ENCODE measurements around the gene GOLGA6L9. TPM values are rescaled to one million over a fixed set of nuclear protein-coding genes. Genes with fewer than 3 reads are reported as not detected.
"Not testable (repeated sequence)": the region's sequence is repeated elsewhere in the genome, so short reads cannot be mapped to it uniquely, and the experiment has no call there.

The GOLGA6L9 gene
- total RNA-seq, 2 experiments from 2014 or later: 3.8 to 3.9 TPM

- H3K9me3 Mint-ChIP-seq; ATAC-seq; H3K27ac Mint-ChIP-seq; H3K4me1 Mint-ChIP-seq (ENCODE audit: low read depth); CTCF ChIA-PET; intact Hi-C loops (cut with micrococcal nuclease); H3K36me3 Mint-ChIP-seq (ENCODE audit: low read depth); H3K27me3 Mint-ChIP-seq; POLR2A ChIA-PET: not testable (repeated sequence)
- DNase-seq: peak; percentile 48
- H3K4me3 Mint-ChIP-seq: peak overlapping the region; percentile 8
These were observed 15.8 kb downstream of the GOLGA6L9 start for GRCh38 chr15:82445420-82445819.

GRCh38 chr15:82457336-82457735 lies 27.7 kb downstream of the GOLGA6L9 start:
- DNase-seq; H3K9me3 Mint-ChIP-seq; CTCF ChIA-PET; H3K27me3 Mint-ChIP-seq; H3K4me1 Mint-ChIP-seq (ENCODE audit: low read depth); H3K4me3 Mint-ChIP-seq; ATAC-seq; H3K27ac Mint-ChIP-seq; intact Hi-C loops (cut with micrococcal nuclease); H3K36me3 Mint-ChIP-seq (ENCODE audit: low read depth); POLR2A ChIA-PET: not testable (repeated sequence)

DNA sequence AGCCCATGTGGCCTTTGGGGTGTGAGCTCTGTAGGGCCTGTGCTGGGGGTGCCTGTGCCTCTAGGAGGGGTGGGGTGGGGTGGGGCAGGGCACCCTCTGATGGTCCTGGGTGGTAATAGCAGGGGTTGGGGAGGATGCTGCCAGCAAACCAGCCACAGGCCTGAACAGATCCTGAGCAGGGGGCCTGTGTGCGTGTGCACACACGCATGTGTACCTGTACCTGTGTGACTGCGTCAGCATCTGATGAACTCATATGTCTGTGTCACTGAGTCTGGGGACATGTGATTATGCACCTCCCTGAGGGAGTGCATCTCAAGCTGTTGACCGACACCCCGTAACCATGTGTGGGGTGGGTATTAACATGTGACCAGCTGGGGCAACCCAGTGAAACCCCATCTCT lies 36.0 kb downstream of the GOLGA6L9 start:
- H3K4me1 Mint-ChIP-seq (ENCODE audit: low read depth); ATAC-seq; H3K36me3 Mint-ChIP-seq (ENCODE audit: low read depth); intact Hi-C loops (cut with micrococcal nuclease); DNase-seq; H3K4me3 Mint-ChIP-seq; POLR2A ChIA-PET; CTCF ChIA-PET; H3K27ac Mint-ChIP-seq; H3K9me3 Mint-ChIP-seq; H3K27me3 Mint-ChIP-seq: not testable (repeated sequence)

DNA sequence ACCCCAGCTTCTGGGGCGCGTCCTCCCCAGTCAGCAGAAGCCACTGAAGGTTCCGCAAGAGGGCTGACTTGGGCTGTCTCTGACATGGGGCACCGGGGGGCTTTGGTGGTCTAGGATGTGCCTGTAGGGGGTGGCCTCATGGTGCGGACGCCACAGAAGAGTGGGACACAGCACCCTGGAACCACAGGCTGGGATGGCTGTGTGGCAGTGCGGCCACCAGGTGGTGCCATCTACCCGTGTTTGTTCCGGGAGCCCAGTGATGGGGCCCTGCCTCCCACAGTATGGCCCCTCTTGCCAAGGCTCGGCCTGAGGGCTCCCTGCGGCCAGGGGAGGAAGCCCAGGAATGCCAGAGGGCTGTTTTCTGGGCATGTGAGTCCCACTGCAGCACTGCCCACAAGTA lies 38.6 kb downstream of the GOLGA6L9 start:
- ATAC-seq: peak; percentile 97
- POLR2A ChIA-PET; H3K4me3 Mint-ChIP-seq; CTCF ChIA-PET; H3K9me3 Mint-ChIP-seq; H3K36me3 Mint-ChIP-seq (ENCODE audit: low read depth); intact Hi-C loops (cut with micrococcal nuclease); H3K27me3 Mint-ChIP-seq; H3K27ac Mint-ChIP-seq; H3K4me1 Mint-ChIP-seq (ENCODE audit: low read depth): not testable (repeated sequence)
- TF ChIP-seq, protein P1, sequence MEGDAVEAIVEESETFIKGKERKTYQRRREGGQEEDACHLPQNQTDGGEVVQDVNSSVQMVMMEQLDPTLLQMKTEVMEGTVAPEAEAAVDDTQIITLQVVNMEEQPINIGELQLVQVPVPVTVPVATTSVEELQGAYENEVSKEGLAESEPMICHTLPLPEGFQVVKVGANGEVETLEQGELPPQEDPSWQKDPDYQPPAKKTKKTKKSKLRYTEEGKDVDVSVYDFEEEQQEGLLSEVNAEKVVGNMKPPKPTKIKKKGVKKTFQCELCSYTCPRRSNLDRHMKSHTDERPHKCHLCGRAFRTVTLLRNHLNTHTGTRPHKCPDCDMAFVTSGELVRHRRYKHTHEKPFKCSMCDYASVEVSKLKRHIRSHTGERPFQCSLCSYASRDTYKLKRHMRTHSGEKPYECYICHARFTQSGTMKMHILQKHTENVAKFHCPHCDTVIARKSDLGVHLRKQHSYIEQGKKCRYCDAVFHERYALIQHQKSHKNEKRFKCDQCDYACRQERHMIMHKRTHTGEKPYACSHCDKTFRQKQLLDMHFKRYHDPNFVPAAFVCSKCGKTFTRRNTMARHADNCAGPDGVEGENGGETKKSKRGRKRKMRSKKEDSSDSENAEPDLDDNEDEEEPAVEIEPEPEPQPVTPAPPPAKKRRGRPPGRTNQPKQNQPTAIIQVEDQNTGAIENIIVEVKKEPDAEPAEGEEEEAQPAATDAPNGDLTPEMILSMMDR (IDR thresholded peaks at IDR 0.05): peak; percentile 18
- peak; percentile 28 for DNase-seq

- H3K4me1 Mint-ChIP-seq (ENCODE audit: low read depth); H3K36me3 Mint-ChIP-seq (ENCODE audit: low read depth); CTCF ChIA-PET; H3K4me3 Mint-ChIP-seq; ATAC-seq; POLR2A ChIA-PET; intact Hi-C loops (cut with micrococcal nuclease); H3K9me3 Mint-ChIP-seq; H3K27ac Mint-ChIP-seq; H3K27me3 Mint-ChIP-seq; DNase-seq: not testable (repeated sequence)
These were observed 39.8 kb downstream of the GOLGA6L9 start for GRCh38 chr15:82469381-82469780.

- H3K27me3 Mint-ChIP-seq; H3K27ac Mint-ChIP-seq; POLR2A ChIA-PET; ATAC-seq; H3K36me3 Mint-ChIP-seq (ENCODE audit: low read depth); H3K4me1 Mint-ChIP-seq (ENCODE audit: low read depth); H3K9me3 Mint-ChIP-seq; intact Hi-C loops (cut with micrococcal nuclease); CTCF ChIA-PET; DNase-seq; H3K4me3 Mint-ChIP-seq: not testable (repeated sequence)
These were observed 42.8 kb downstream of the GOLGA6L9 start for GRCh38 chr15:82472269-82472982.

GRCh38 chr15:82474596-82475325 lies 45.1 kb downstream of the GOLGA6L9 start:
- H3K27me3 Mint-ChIP-seq; H3K36me3 Mint-ChIP-seq (ENCODE audit: low read depth); H3K4me1 Mint-ChIP-seq (ENCODE audit: low read depth); ATAC-seq; CTCF ChIA-PET; POLR2A ChIA-PET; H3K4me3 Mint-ChIP-seq; H3K27ac Mint-ChIP-seq; DNase-seq; intact Hi-C loops (cut with micrococcal nuclease); H3K9me3 Mint-ChIP-seq: not testable (repeated sequence)

GRCh38 chr15:82475345-82475967 lies 45.8 kb downstream of the GOLGA6L9 start:
- intact Hi-C loops (cut with micrococcal nuclease); POLR2A ChIA-PET; H3K4me3 Mint-ChIP-seq; CTCF ChIA-PET; H3K9me3 Mint-ChIP-seq; ATAC-seq; H3K27ac Mint-ChIP-seq; H3K4me1 Mint-ChIP-seq (ENCODE audit: low read depth); DNase-seq; H3K36me3 Mint-ChIP-seq (ENCODE audit: low read depth); H3K27me3 Mint-ChIP-seq: not testable (repeated sequence)

DNA sequence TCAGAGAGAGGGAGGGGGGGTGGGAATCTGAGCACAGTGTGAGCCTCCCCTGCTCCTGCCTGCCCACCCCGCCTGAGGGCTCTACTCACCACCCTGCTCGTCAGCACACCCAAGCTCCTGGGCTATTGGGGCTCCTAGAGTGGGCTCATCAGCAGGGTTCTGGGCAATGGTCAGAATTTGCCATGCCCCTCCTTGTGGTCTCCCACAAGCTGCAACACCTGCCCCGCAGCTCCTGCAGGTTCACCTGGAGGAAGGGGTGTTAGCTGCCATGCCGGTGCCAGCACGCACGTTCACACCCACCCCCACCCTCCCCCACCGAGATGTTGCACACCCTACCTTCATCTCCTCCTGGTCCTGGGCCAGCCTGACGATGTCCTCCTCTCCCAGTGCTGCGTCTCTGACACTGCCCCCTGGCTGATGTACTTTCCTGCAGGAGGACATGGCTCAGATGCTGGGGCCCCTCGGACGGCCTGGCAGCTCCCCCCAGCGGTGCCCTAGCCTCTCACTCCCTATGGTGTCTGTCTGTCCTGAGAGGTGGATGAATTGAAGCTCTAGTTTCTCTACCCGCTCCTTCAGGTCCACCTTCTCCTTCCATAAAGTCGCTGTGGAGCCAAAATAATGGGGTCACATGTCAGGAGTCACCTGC lies 47.2 kb downstream of the GOLGA6L9 start:
- H3K4me1 Mint-ChIP-seq (ENCODE audit: low read depth); H3K4me3 Mint-ChIP-seq; POLR2A ChIA-PET; DNase-seq; intact Hi-C loops (cut with micrococcal nuclease); H3K27me3 Mint-ChIP-seq; H3K9me3 Mint-ChIP-seq; ATAC-seq; H3K36me3 Mint-ChIP-seq (ENCODE audit: low read depth); H3K27ac Mint-ChIP-seq; CTCF ChIA-PET: not testable (repeated sequence)

GRCh38 chr15:82477343-82478057 lies 47.9 kb downstream of the GOLGA6L9 start:
- H3K9me3 Mint-ChIP-seq; H3K4me3 Mint-ChIP-seq; CTCF ChIA-PET; intact Hi-C loops (cut with micrococcal nuclease); H3K27me3 Mint-ChIP-seq; DNase-seq; H3K27ac Mint-ChIP-seq; POLR2A ChIA-PET; H3K36me3 Mint-ChIP-seq (ENCODE audit: low read depth); ATAC-seq; H3K4me1 Mint-ChIP-seq (ENCODE audit: low read depth): not testable (repeated sequence)
